ENCODE data around the gene STK38L.

The STK38L gene

DNA sequence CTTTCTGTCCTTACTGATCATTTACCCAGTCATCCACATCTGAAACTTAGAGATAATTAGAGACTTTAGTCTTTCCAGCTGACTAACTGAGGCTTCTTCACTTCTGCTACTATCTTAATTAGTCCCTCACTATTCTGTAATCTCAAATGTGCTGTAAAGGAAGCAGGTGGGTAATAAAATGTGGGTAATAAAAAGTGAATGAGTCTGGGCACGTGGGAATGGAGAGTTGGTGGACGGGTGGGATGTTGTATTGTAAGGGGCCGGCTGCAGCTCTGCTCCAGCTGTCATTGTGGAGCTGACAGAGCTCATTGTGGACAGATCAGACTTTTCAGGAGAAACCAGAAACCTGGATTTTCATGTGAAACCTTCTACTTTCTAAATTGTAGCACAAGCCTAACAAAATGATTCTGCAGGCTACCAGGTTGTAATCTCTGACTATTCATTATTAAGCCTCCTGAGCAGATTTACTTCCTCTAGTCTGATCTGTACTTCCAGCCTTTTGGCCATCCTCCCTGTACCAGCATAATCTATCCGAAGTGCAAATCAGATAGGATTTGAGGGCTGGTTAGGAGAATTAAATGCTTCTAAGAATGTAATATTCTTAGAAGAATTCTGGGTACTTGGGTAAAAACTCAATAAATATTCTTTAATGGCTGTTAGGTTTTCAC is 46.5 kb downstream of the STK38L start:
- Histone ChIP-seq H3K79me2 (ENCODE audit: insufficient read depth, low read length) (no peaks in the 10 kb centered on the region), H3K9me3 (ENCODE audit: insufficient read depth, low read length, severe bottlenecking) (no peaks in the 10 kb centered on the region), H3K4me2 (ENCODE audit: insufficient read depth, low read length) (no peak overlapping the region), H3K4me1 (ENCODE audit: insufficient read depth, low read length) (no peaks in the 10 kb centered on the region), H4K20me1 (ENCODE audit: insufficient read depth, low read length) (no peaks in the 10 kb centered on the region), H3K27me3 (ENCODE audit: insufficient read depth, low read length, poor library complexity) (no peaks in the 10 kb centered on the region), H3K36me3 (ENCODE audit: insufficient read depth, low read length) (no peaks in the 10 kb centered on the region), H2AFZ (ENCODE audit: low read depth, low read length) (no peak overlapping the region), H3K27ac (ENCODE audit: low read length) (no peak overlapping the region), H3K4me3 (ENCODE audit: low read depth in 1 of 2, low read length in 2 of 2) (no peak overlapping the region), H3K9ac (ENCODE audit: low read depth, low read length) (no peak overlapping the region)
- DNase-seq (no peak), ATAC-seq (ENCODE audit: insufficient read depth, low read depth) (no peak)
- TF ChIP-seq EZH2 (IDR thresholded peaks at IDR 0.05; ENCODE audit: borderline replicate concordance, low read depth, low read length, severe bottlenecking) (no peak), CTCF (IDR thresholded peaks at IDR 0.05; ENCODE audit: borderline replicate concordance, extremely low read depth, low read length, poor library complexity, severe bottlenecking) (no peak)

- no peak overlapping the region for H3K4me2 ChIP-seq (ENCODE audit: insufficient read depth, low read length)
- no peaks in the 10 kb centered on the region for H4K20me1 ChIP-seq (ENCODE audit: insufficient read depth, low read length)
- no peak for TF ChIP-seq EZH2 (IDR thresholded peaks at IDR 0.05; ENCODE audit: borderline replicate concordance, low read depth, low read length, severe bottlenecking)
- TF ChIP-seq CTCF (IDR thresholded peaks at IDR 0.05; ENCODE audit: borderline replicate concordance, extremely low read depth, low read length, poor library complexity, severe bottlenecking), result no peak
- no peak overlapping the region for H3K4me3 ChIP-seq (ENCODE audit: low read depth in 1 of 2, low read length in 2 of 2)
- no peaks in the 10 kb centered on the region for H3K9me3 ChIP-seq (ENCODE audit: insufficient read depth, low read length, severe bottlenecking)
- no peaks in the 10 kb centered on the region for H3K27me3 ChIP-seq (ENCODE audit: insufficient read depth, low read length, poor library complexity)
- H3K27ac ChIP-seq (ENCODE audit: low read length), result no peak overlapping the region
- H3K36me3 ChIP-seq (ENCODE audit: insufficient read depth, low read length), result no peaks in the 10 kb centered on the region
- no peak overlapping the region for H2AFZ ChIP-seq (ENCODE audit: low read depth, low read length)
- ATAC-seq (ENCODE audit: insufficient read depth, low read depth) (no peak), DNase-seq (no peak)
- H3K4me1 ChIP-seq (ENCODE audit: insufficient read depth, low read length), result no peaks in the 10 kb centered on the region
- H3K9ac ChIP-seq (ENCODE audit: low read depth, low read length), result no peak overlapping the region
- H3K79me2 ChIP-seq (ENCODE audit: insufficient read depth, low read length), result no peaks in the 10 kb centered on the region
These were observed 47.8 kb downstream of the STK38L start for GRCh38 chr12:27291862-27292261.

DNA sequence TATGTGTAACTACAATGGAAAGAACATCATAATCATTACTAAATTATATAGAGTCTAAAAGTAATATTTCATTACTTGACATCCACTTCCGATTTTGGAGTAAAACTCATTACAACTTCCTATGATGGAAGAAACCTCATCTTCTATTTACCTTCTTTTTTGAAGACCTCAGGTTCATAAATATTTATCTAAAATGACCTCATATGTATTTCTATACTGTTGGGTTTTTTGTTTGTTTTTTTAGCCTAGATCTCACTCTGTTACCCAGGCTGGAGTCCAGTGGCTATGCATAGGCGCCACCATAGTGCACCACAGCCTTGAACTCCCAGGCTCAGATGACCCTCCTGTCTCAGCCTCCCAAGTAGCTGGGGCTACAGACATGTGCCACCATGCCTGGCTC is 48.6 kb downstream of the STK38L start:
- Histone ChIP-seq H3K27me3 (ENCODE audit: insufficient read depth, low read length, poor library complexity) (no peaks in the 10 kb centered on the region), H3K79me2 (ENCODE audit: insufficient read depth, low read length) (no peaks in the 10 kb centered on the region), H3K36me3 (ENCODE audit: insufficient read depth, low read length) (no peaks in the 10 kb centered on the region), H3K27ac (ENCODE audit: low read length) (no peak overlapping the region), H3K4me1 (ENCODE audit: insufficient read depth, low read length) (no peaks in the 10 kb centered on the region), H3K4me3 (ENCODE audit: low read depth in 1 of 2, low read length in 2 of 2) (no peak overlapping the region), H3K9me3 (ENCODE audit: insufficient read depth, low read length, severe bottlenecking) (no peaks in the 10 kb centered on the region), H3K4me2 (ENCODE audit: insufficient read depth, low read length) (no peak overlapping the region), H2AFZ (ENCODE audit: low read depth, low read length) (no peak overlapping the region), H3K9ac (ENCODE audit: low read depth, low read length) (no peak overlapping the region), H4K20me1 (ENCODE audit: insufficient read depth, low read length) (no peaks in the 10 kb centered on the region)
- ATAC-seq (ENCODE audit: insufficient read depth, low read depth) (no peak), DNase-seq (no peak)
- TF ChIP-seq EZH2 (IDR thresholded peaks at IDR 0.05; ENCODE audit: borderline replicate concordance, low read depth, low read length, severe bottlenecking), result no peak
- TF ChIP-seq CTCF (IDR thresholded peaks at IDR 0.05; ENCODE audit: borderline replicate concordance, extremely low read depth, low read length, poor library complexity, severe bottlenecking), result no peak
